H9 (cell line): ENCODE data around the gene DHCR7. TPM values are rescaled to one million over a fixed set of nuclear protein-coding genes. Genes with fewer than 3 reads are reported as not detected.
A peak's percentile ranks its signal among the peaks of the same experiment; 100 is the strongest.

Experiments used
- DNase-seq: peaks from one replicate; pipeline ENCODE4 v3.0.0-alpha.2; 2017
- H2AFZ ChIP-seq: one replicate; pipeline ENCODE4 v1.6.1; 2013; ENCODE audit warnings: mild to moderate bottlenecking, low read length, control low read depth, moderate library complexity
- H2AK5ac ChIP-seq: 2 replicates; pipeline ENCODE4 v1.6.1; 2013; ENCODE audit warnings: low read length, control low read depth, mixed read lengths; ENCODE audit not compliant: insufficient read length
- H2BK120ac ChIP-seq: one replicate; pipeline ENCODE4 v1.6.1; 2013; ENCODE audit warnings: low read depth, mild to moderate bottlenecking, low read length, control low read depth, inconsistent platforms; ENCODE audit not compliant: poor library complexity, severe bottlenecking
- H2BK12ac ChIP-seq: 2 replicates; pipeline ENCODE4 v1.6.1; 2013; ENCODE audit warnings: low read length, control low read depth, mixed read lengths, low read depth; ENCODE audit not compliant: insufficient read length
- H2BK15ac ChIP-seq: 2 replicates; pipeline ENCODE4 v1.6.1; 2013; ENCODE audit warnings: low read depth, low read length, control low read depth
- H2BK20ac ChIP-seq: one replicate; pipeline ENCODE4 v1.6.1; 2013; ENCODE audit warnings: low read depth, mild to moderate bottlenecking, low read length, control low read depth, inconsistent platforms; ENCODE audit not compliant: poor library complexity, severe bottlenecking
- H2BK5ac ChIP-seq: 2 replicates; pipeline ENCODE4 v1.6.1; 2013; ENCODE audit warnings: low read length, control low read depth, mixed read lengths; ENCODE audit not compliant: insufficient read length
- H3K14ac ChIP-seq: 2 replicates; pipeline ENCODE4 v1.6.1; 2013; ENCODE audit warnings: low read length, control low read depth; ENCODE audit not compliant: insufficient read depth
- H3K18ac ChIP-seq: 2 replicates; pipeline ENCODE4 v1.6.1; 2013; ENCODE audit warnings: low read depth, mild to moderate bottlenecking, mixed read lengths, low read length, control low read depth; ENCODE audit not compliant: insufficient read length
- H3K23ac ChIP-seq: 2 replicates; pipeline ENCODE4 v1.6.1; 2013; ENCODE audit warnings: low read length, control low read depth, mixed read lengths, low read depth; ENCODE audit not compliant: insufficient read length
- H3K23me2 ChIP-seq: 2 replicates; pipeline ENCODE4 v1.6.1; 2013; ENCODE audit warnings: low read depth, mild to moderate bottlenecking, mixed read lengths, low read length, control low read depth; ENCODE audit not compliant: insufficient read length, poor library complexity, severe bottlenecking
- H3K27ac ChIP-seq: 2 replicates; pipeline ENCODE4 v1.5.1; 2013; ENCODE audit warnings: low read length, control low read depth, mixed read lengths, low read depth; ENCODE audit not compliant: insufficient read length
- H3K27me3 ChIP-seq: 2 replicates; pipeline ENCODE4 v1.6.1; 2013; ENCODE audit warnings: low read length, control low read depth, inconsistent platforms; ENCODE audit not compliant: insufficient read depth
- H3K4ac ChIP-seq: 2 replicates; pipeline ENCODE4 v1.6.1; 2013; ENCODE audit warnings: low read depth, mild to moderate bottlenecking, control low read depth, inconsistent platforms, low read length, moderate library complexity
- H3K4me1 ChIP-seq: 2 replicates; pipeline ENCODE4 v1.6.1; 2013; ENCODE audit warnings: low read length, control low read depth, inconsistent platforms; ENCODE audit not compliant: insufficient read depth
- H3K4me2 ChIP-seq: 2 replicates; pipeline ENCODE4 v1.6.1; 2013; ENCODE audit warnings: low read length, control low read depth, mixed read lengths; ENCODE audit not compliant: insufficient read length, insufficient read depth
- H3K56ac ChIP-seq: 2 replicates; pipeline ENCODE4 v1.6.1; 2013; ENCODE audit warnings: low read depth, mild to moderate bottlenecking, mixed read lengths, low read length, control low read depth; ENCODE audit not compliant: insufficient read length
- H3K79me1 ChIP-seq: 2 replicates; pipeline ENCODE4 v1.6.1; 2013; ENCODE audit warnings: low read depth, mild to moderate bottlenecking, moderate library complexity, low read length, control low read depth, inconsistent platforms; ENCODE audit not compliant: insufficient read depth, poor library complexity, severe bottlenecking
- H3K79me2 ChIP-seq: 2 replicates; pipeline ENCODE4 v1.6.1; 2013; ENCODE audit warnings: low read length, control low read depth, inconsistent platforms; ENCODE audit not compliant: insufficient read depth
- H3K9ac ChIP-seq: 2 replicates; pipeline ENCODE4 v1.6.1; 2013; ENCODE audit warnings: low read length, control low read depth, mixed read lengths; ENCODE audit not compliant: insufficient read length; ENCODE audit errors: extremely low read depth
- H3K9me3 ChIP-seq: one replicate; pipeline ENCODE4 v1.6.1; 2013; ENCODE audit warnings: low read depth, low read length, inconsistent platforms; ENCODE audit not compliant: control insufficient read depth
- H3T11ph ChIP-seq: one replicate; pipeline ENCODE4 v1.6.1; 2013; ENCODE audit warnings: mild to moderate bottlenecking, low read length, control low read depth, inconsistent platforms
- H4K20me1 ChIP-seq: one replicate; pipeline ENCODE4 v1.6.1; 2013; ENCODE audit not compliant: control insufficient read depth, insufficient read length, insufficient read depth
- H4K5ac ChIP-seq: 2 replicates; pipeline ENCODE4 v1.6.1; 2013; ENCODE audit warnings: low read depth, mild to moderate bottlenecking, mixed read lengths, low read length, control low read depth; ENCODE audit not compliant: insufficient read length
- H4K8ac ChIP-seq: replicated peaks from 2 replicates; pipeline ENCODE4 v1.6.1; 2013; ENCODE audit warnings: low read length, control low read depth, mixed read lengths, low read depth; ENCODE audit not compliant: insufficient read length
- H4K91ac ChIP-seq: 2 replicates; pipeline ENCODE4 v1.6.1; 2013; ENCODE audit warnings: low read depth, mild to moderate bottlenecking, moderate library complexity, mixed read lengths, low read length, control low read depth; ENCODE audit not compliant: insufficient read length
- H3K27ac Mint-ChIP-seq, 3 experiments: 2 replicates in 2 of 3; 3 replicates in 1 of 3; pipeline ENCODE4 v1.8.0; 2020 to 2021; ENCODE audit warnings: mixed read lengths in 3 of 3, mild to moderate bottlenecking in 1 of 3, moderate library complexity in 1 of 3
- H3K27me3 Mint-ChIP-seq: 2 replicates; pipeline ENCODE4 v1.8.0; 2021; ENCODE audit warnings: low read depth, mild to moderate bottlenecking, moderate library complexity, mixed read lengths
- H3K36me3 Mint-ChIP-seq, 3 experiments: 2 replicates in 2 of 3; 3 replicates in 1 of 3; pipeline ENCODE4 v1.8.0; 2020 to 2021; ENCODE audit warnings: low read depth in 3 of 3, mixed read lengths in 3 of 3; ENCODE audit not compliant: insufficient read depth in 1 of 3
- H3K4me1 Mint-ChIP-seq, 2 experiments: 2 replicates each; pipeline ENCODE4 v1.8.0; 2020; ENCODE audit warnings: mixed read lengths in 2 of 2
- H3K4me3 Mint-ChIP-seq, 2 experiments: 2 replicates in 1 of 2; 3 replicates in 1 of 2; pipeline ENCODE4 v1.8.0; 2020 to 2021; ENCODE audit warnings: mild to moderate bottlenecking in 2 of 2, mixed read lengths in 2 of 2, moderate library complexity in 1 of 2
- H3K9me3 Mint-ChIP-seq, 2 experiments: 2 replicates in 1 of 2; 3 replicates in 1 of 2; pipeline ENCODE4 v1.8.0; 2020; ENCODE audit warnings: mild to moderate bottlenecking in 2 of 2, mixed read lengths in 2 of 2, moderate library complexity in 1 of 2
- CTCF ChIP-seq: fragments of 200-600 bp; sonication (generic); conservative IDR thresholded peaks from 3 replicates; pipeline ENCODE4 v1.8.0; 2021; ENCODE audit warnings: antibody characterized with exemption, mild to moderate bottlenecking
- WGBS: extraction: QIAGEN DNeasy Blood & Tissue Kit; methylation state at CpG from one replicate; pipeline ENCODE4 v1.1.7; 2013; ENCODE audit warnings: missing lambda C conversion rate, low lambda C conversion rate, mixed read lengths; ENCODE audit not compliant: insufficient read length; ENCODE audit errors: extremely low coverage; 5-methylcytosine and 5-hydroxymethylcytosine counted together
- total RNA-seq: library from RNA; stranded (reverse); gene quantifications from 2 replicates; pipeline ENCODE4 v1.2.1, GENCODE V29; 2021

Gene DHCR7
- total RNA-seq, 1 experiment from 2014 or later: 124 TPM

- H3K4ac ChIP-seq: no peak overlapping the region
- no peak overlapping the region for H4K8ac ChIP-seq
- no peak overlapping the region for H4K5ac ChIP-seq
- H3K27ac ChIP-seq: no peak overlapping the region
- H4K20me1 ChIP-seq: no peaks in the 10 kb centered on the region
- H3K4me1 Mint-ChIP-seq: peaks cover 0 to 3% of the 10 kb centered on the region in 2 experiments; a peak in 3 of 4 replicates
- H4K91ac ChIP-seq: no peak overlapping the region
- H2BK20ac ChIP-seq: no peak overlapping the region
- no peak overlapping the region for H2BK5ac ChIP-seq
- TF ChIP-seq CTCF: no peak
- H2AFZ ChIP-seq: no peak overlapping the region
- H3K9ac ChIP-seq: no peak overlapping the region
- H3K23ac ChIP-seq: no peak overlapping the region
- H3K4me3 Mint-ChIP-seq: no peak overlapping the region
- H2BK120ac ChIP-seq: no peak overlapping the region
- H3K27ac Mint-ChIP-seq: peak overlapping the region in 2 of 3 experiments; percentile 20 to 68; a peak in 3 of 7 replicates
- H3K79me2 ChIP-seq: no peaks in the 10 kb centered on the region
- no peaks in the 10 kb centered on the region for H3K79me1 ChIP-seq
- no peaks in the 10 kb centered on the region for H3K27me3 ChIP-seq
- peaks cover 2 to 3% of the 10 kb centered on the region in 2 experiments; a peak in 4 of 5 replicates for H3K9me3 Mint-ChIP-seq
- no peak overlapping the region for H2AK5ac ChIP-seq
- H3K4me2 ChIP-seq: no peak overlapping the region
- WGBS: no CpG with 5 or more reads among the region's 11 CpGs
- H3K4me1 ChIP-seq: no peaks in the 10 kb centered on the region
- H3K36me3 Mint-ChIP-seq: peaks cover 30 to 79% (median 51%) of the 10 kb centered on the region in 3 experiments; a peak in 6 of 7 replicates
- no peak overlapping the region for H3K18ac ChIP-seq
- no peak overlapping the region for H2BK15ac ChIP-seq
- no peak for DNase-seq
- no peak overlapping the region for H3K56ac ChIP-seq
- no peak overlapping the region for H2BK12ac ChIP-seq
- H3K14ac ChIP-seq: no peak overlapping the region; the same call in 1 of the 2 replicates
- H3T11ph ChIP-seq: no peak overlapping the region
- peaks cover under 1% of the 10 kb centered on the region for H3K9me3 ChIP-seq
- no peaks in the 10 kb centered on the region for H3K23me2 ChIP-seq
- no peaks in the 10 kb centered on the region; the same call in 1 of the 2 replicates for H3K27me3 Mint-ChIP-seq
These were observed 14.5 kb upstream of the DHCR7 start for GRCh38 chr11:71462726-71463125.
